Bronchial epithelial cell (primary cell): ENCODE results near the gene CLIC2. TPM values are rescaled to one million over a fixed set of nuclear protein-coding genes. Genes with fewer than 3 reads are reported as not detected.
"Not testable (repeated sequence)": the region's sequence is repeated elsewhere in the genome, so short reads cannot be mapped to it uniquely, and the experiment has no call there.

Source experiments
- DNase-seq: peaks from one replicate; pipeline ENCODE4 v3.0.0-alpha.2; 2010; ENCODE audit warnings: low read depth
- FAIRE-seq: peaks from 2 replicates; lab custom pipeline; 2011; peaks lifted over from hg19 to GRCh38; lab: Jason Lieb, UNC
- H3K27me3 ChIP-seq: 2 replicates; pipeline ENCODE4 v1.5.1; 2011; ENCODE audit warnings: low read length; ENCODE audit not compliant: control insufficient read depth, insufficient read depth
- H3K36me3 ChIP-seq: 2 replicates; pipeline ENCODE4 v1.5.1; 2011; ENCODE audit warnings: low read length; ENCODE audit not compliant: control insufficient read depth, insufficient read depth
- H3K4me3 ChIP-seq: 2 replicates; pipeline ENCODE4 v1.5.1; 2011; ENCODE audit warnings: mild to moderate bottlenecking, low read depth, low read length, control low read depth
- CTCF ChIP-seq: IDR thresholded peaks from 2 replicates; pipeline ENCODE4 v1.5.1; 2011; ENCODE audit warnings: mild to moderate bottlenecking, moderate library complexity, low read length, control low read depth, inconsistent platforms; ENCODE audit not compliant: insufficient read depth, severe bottlenecking
- total RNA-seq: library from RNA; depleted of rRNA; stranded (reverse); fragments of >200 nt; gene quantifications from 2 replicates; pipeline ENCODE4 v1.2.1, GENCODE V29; 2014

The CLIC2 gene
- under 0.01 and 0.13 TPM in 2 replicates for total RNA-seq

GRCh38 chrX:155334486-155335336 is at the start of gene CLIC2:
TSS of gene CLIC2 (minus strand) at chrX:155334614. CDS start at chrX:155334427, 187 bp downstream.
- DNase-seq (peak; percentile 74), FAIRE-seq (peak; percentile 32)
- Histone ChIP-seq H3K4me3 (no peak within 1 kb of the TSS), H3K36me3 (no peaks in the 10 kb centered on the region), H3K27me3 (no peaks in the 10 kb centered on the region)
- TF ChIP-seq CTCF: no peak

GRCh38 chrX:155382529-155382967 is 48.1 kb upstream of the CLIC2 start:
- FAIRE-seq, DNase-seq, H3K36me3 ChIP-seq, H3K27me3 ChIP-seq, H3K4me3 ChIP-seq: not testable (repeated sequence)

- DNase-seq, H3K4me3 ChIP-seq, H3K27me3 ChIP-seq, FAIRE-seq, H3K36me3 ChIP-seq: not testable (repeated sequence)
Observed at GRCh38 chrX:155381843-155382528, 47.6 kb upstream of the CLIC2 start, which contains the start of gene F8A2. TSS of gene F8A2 (plus strand) at chrX:155382095. CDS start at chrX:155382115, 20 bp downstream.

- not testable (repeated sequence) for FAIRE-seq, DNase-seq, H3K36me3 ChIP-seq, H3K27me3 ChIP-seq, H3K4me3 ChIP-seq
Observed at GRCh38 chrX:155379802-155380201, 45.4 kb upstream of the CLIC2 start.

GRCh38 chrX:155373777-155374458 is 39.5 kb upstream of the CLIC2 start:
- not testable (repeated sequence) for H3K4me3 ChIP-seq, H3K27me3 ChIP-seq, FAIRE-seq, H3K36me3 ChIP-seq, DNase-seq

- FAIRE-seq, DNase-seq, H3K4me3 ChIP-seq, H3K27me3 ChIP-seq, H3K36me3 ChIP-seq: not testable (repeated sequence)
Observed at GRCh38 chrX:155363712-155364111, 29.3 kb upstream of the CLIC2 start.

GRCh38 chrX:155349448-155349847 is 15.0 kb upstream of the CLIC2 start:
- not testable (repeated sequence) for H3K4me3 ChIP-seq, FAIRE-seq, H3K36me3 ChIP-seq, H3K27me3 ChIP-seq, DNase-seq

- FAIRE-seq, H3K36me3 ChIP-seq, H3K27me3 ChIP-seq, DNase-seq, H3K4me3 ChIP-seq: not testable (repeated sequence)
Observed at GRCh38 chrX:155345689-155346088, 11.3 kb upstream of the CLIC2 start.

DNA sequence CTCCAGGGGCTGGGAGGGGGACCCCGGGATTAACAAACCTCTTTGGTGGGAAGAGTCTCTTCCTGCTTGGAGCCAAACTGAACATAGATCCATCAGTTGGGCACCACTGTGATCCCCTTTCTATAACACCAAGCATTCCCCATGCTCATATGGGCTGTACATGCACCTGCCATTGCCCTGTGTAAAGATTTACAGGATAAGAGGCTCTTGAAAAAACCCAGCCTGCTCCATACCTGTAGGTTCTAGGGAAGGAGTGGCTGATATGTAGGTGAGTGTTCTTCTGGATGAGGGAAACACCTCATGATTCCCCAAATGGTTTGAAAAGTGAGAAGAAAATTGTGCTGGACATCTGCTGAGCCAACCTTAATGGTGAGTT is 911 bp upstream of the CLIC2 start:
- FAIRE-seq, DNase-seq, H3K27me3 ChIP-seq, H3K36me3 ChIP-seq, H3K4me3 ChIP-seq: not testable (repeated sequence)
